ENCODE data around the gene FOXP4. TPM values are rescaled to one million over a fixed set of nuclear protein-coding genes. Genes with fewer than 3 reads are reported as not detected.

The FOXP4 gene
- polyA plus RNA-seq, 1 of the 3 experiments (the other 2 are of a cell fraction): 7.3 TPM

- TF ChIP-seq, protein P1, sequence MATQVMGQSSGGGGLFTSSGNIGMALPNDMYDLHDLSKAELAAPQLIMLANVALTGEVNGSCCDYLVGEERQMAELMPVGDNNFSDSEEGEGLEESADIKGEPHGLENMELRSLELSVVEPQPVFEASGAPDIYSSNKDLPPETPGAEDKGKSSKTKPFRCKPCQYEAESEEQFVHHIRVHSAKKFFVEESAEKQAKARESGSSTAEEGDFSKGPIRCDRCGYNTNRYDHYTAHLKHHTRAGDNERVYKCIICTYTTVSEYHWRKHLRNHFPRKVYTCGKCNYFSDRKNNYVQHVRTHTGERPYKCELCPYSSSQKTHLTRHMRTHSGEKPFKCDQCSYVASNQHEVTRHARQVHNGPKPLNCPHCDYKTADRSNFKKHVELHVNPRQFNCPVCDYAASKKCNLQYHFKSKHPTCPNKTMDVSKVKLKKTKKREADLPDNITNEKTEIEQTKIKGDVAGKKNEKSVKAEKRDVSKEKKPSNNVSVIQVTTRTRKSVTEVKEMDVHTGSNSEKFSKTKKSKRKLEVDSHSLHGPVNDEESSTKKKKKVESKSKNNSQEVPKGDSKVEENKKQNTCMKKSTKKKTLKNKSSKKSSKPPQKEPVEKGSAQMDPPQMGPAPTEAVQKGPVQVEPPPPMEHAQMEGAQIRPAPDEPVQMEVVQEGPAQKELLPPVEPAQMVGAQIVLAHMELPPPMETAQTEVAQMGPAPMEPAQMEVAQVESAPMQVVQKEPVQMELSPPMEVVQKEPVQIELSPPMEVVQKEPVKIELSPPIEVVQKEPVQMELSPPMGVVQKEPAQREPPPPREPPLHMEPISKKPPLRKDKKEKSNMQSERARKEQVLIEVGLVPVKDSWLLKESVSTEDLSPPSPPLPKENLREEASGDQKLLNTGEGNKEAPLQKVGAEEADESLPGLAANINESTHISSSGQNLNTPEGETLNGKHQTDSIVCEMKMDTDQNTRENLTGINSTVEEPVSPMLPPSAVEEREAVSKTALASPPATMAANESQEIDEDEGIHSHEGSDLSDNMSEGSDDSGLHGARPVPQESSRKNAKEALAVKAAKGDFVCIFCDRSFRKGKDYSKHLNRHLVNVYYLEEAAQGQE (IDR thresholded peaks at IDR 0.05; ENCODE audit: low read depth, low read length): no peak
- TF ChIP-seq, protein P2, sequence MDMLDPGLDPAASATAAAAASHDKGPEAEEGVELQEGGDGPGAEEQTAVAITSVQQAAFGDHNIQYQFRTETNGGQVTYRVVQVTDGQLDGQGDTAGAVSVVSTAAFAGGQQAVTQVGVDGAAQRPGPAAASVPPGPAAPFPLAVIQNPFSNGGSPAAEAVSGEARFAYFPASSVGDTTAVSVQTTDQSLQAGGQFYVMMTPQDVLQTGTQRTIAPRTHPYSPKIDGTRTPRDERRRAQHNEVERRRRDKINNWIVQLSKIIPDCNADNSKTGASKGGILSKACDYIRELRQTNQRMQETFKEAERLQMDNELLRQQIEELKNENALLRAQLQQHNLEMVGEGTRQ (IDR thresholded peaks at IDR 0.05; ENCODE audit: borderline replicate concordance, low read depth, low read length): no peak
- no peak for TF ChIP-seq POLR2AphosphoS5 (IDR thresholded peaks at IDR 0.05; ENCODE audit: low read depth, low read length)
These were observed 97.0 kb downstream of the FOXP4 start (continued) for GRCh38 chr6:41642960-41643898.

- no peak for DNase-seq
- Histone ChIP-seq H3K9ac (no peak overlapping the region), H2AFZ (ENCODE audit: low read depth) (no peak overlapping the region), H3K36me3 (replicated peaks in 1 of 2; ENCODE audit: control insufficient read depth in 1 of 2, insufficient read depth in 2 of 2, low read length in 1 of 2) (no peaks in the 10 kb centered on the region), H3K4me3 (ENCODE audit: low read depth in 2 of 2, low read length in 1 of 2) (no peak overlapping the region), H3K4me1 (ENCODE audit: control insufficient read depth in 1 of 2, insufficient read depth in 2 of 2, low read depth in 1 of 2, low read length in 1 of 2) (peaks cover 4 to 29% of the 10 kb centered on the region in 2 experiments; a peak in 2 of 4 replicates), H3F3A (replicated peaks; ENCODE audit: insufficient read depth) (no peaks in the 10 kb centered on the region), H3K9me3 (no peaks in the 10 kb centered on the region), H3K4me2 (no peak overlapping the region), H3K9me2 (no peaks in the 10 kb centered on the region), H3K27ac (ENCODE audit: low read depth in 2 of 2, low read length in 1 of 2) (no peak overlapping the region), H3K27me3 (ENCODE audit: insufficient read depth) (no peaks in the 10 kb centered on the region), H3K79me2 (ENCODE audit: insufficient read depth) (no peaks in the 10 kb centered on the region), H4K20me1 (ENCODE audit: insufficient read depth) (no peaks in the 10 kb centered on the region)
- 93% methylated on average over 4 of the region's 4 CpGs for WGBS (ENCODE audit: low lambda C conversion rate)
- no peak for TF ChIP-seq CTCF (IDR thresholded peaks at IDR 0.05)
- no peak for TF ChIP-seq SMC3 (IDR thresholded peaks at IDR 0.05; ENCODE audit: low read depth, low read length)
- TF ChIP-seq POLR2AphosphoS5 (IDR thresholded peaks at IDR 0.05; ENCODE audit: low read depth, low read length): no peak
- no peak for TF ChIP-seq IRF3 (IDR thresholded peaks at IDR 0.05; ENCODE audit: low read depth, low read length)
- TF ChIP-seq EZH2phosphoT487 (IDR thresholded peaks at IDR 0.05; ENCODE audit: borderline replicate concordance, low read depth): no peak
- TF ChIP-seq TEAD4 (IDR thresholded peaks at IDR 0.05; ENCODE audit: borderline replicate concordance, insufficient read depth): no peak
- TF ChIP-seq FOXJ3 (CRISPR knock-in tag; IDR thresholded peaks at IDR 0.05): no peak
- TF ChIP-seq FOSL2 (IDR thresholded peaks at IDR 0.05; ENCODE audit: borderline replicate concordance, low read depth): no peak
- TF ChIP-seq, protein P3, sequence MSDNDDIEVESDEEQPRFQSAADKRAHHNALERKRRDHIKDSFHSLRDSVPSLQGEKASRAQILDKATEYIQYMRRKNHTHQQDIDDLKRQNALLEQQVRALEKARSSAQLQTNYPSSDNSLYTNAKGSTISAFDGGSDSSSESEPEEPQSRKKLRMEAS (IDR thresholded peaks at IDR 0.05; ENCODE audit: low read depth): no peak
- ChIA-PET POLR2A (no interaction called here), CTCF (interaction anchor here (0.8 to 2.7 kb wide), 4 partner anchors 9 to 276 kb away, joined by 3 to 7 read pairs (median 4); no protein-coding TSS in a partner anchor)
These were observed 97.7 kb downstream of the FOXP4 start for GRCh38 chr6:41643899-41644269.
